K562 (cell line): ENCODE results near the gene FOXN3.

Experiments
- CBX1 ChIP-seq: sonication (generic); IDR thresholded peaks from 2 replicates; pipeline ENCODE4 v1.6.1; 2016; ENCODE audit warnings: antibody characterized with exemption, low read depth, mild to moderate bottlenecking
- CEBPB ChIP-seq: fragments of 450-650 bp; IDR thresholded peaks from 2 replicates; pipeline ENCODE4 v1.6.1; 2016; ENCODE audit warnings: missing genetic modification characterization, missing compliant biosample characterization
- CTCF ChIP-seq, 3 experiments: IDR thresholded peaks in 2 of 3; conservative IDR thresholded peaks in 1 of 3; 2 replicates each; pipeline ENCODE4 v1.5.1; 2011 to 2012; ENCODE audit warnings: low read length in 3 of 3, mild to moderate bottlenecking in 3 of 3, control low read depth in 2 of 3, improper control_type of control experiment in 1 of 3, inconsistent platforms in 1 of 3, low read depth in 1 of 3, mixed read lengths in 1 of 3, moderate library complexity in 1 of 3; ENCODE audit not compliant: insufficient read depth in 2 of 3
- EZH2 ChIP-seq: IDR thresholded peaks from 2 replicates; pipeline ENCODE4 v1.6.1; 2012; ENCODE audit warnings: low read depth, mild to moderate bottlenecking, inconsistent platforms, low read length, borderline replicate concordance
- HINFP ChIP-seq: fragments of 450-650 bp; conservative IDR thresholded peaks from 2 replicates; pipeline ENCODE4 v1.6.1; 2016; ENCODE audit warnings: missing genetic modification characterization, low read depth, mild to moderate bottlenecking, control low read depth, missing compliant biosample characterization
- MAFK ChIP-seq: IDR thresholded peaks from 2 replicates; pipeline ENCODE4 v1.6.1; 2011; ENCODE audit warnings: low read length, improper control_type of control experiment
- MTF1 ChIP-seq: fragments of 250-450 bp; sonication (Bioruptor Pico); IDR thresholded peaks from 2 replicates; pipeline ENCODE4 v1.9.0; 2021; ENCODE audit warnings: moderate library complexity, mild to moderate bottlenecking, inconsistent platforms, borderline replicate concordance
- ZBTB8A ChIP-seq: fragments of 450-650 bp; IDR thresholded peaks from 2 replicates; pipeline ENCODE4 v1.6.1; 2018; ENCODE audit warnings: mild to moderate bottlenecking, moderate library complexity; ENCODE audit not compliant: partially characterized antibody
- TF ChIP-seq, protein P1 (sequence below): sonication (generic); formaldehyde crosslinking; IDR thresholded peaks from 2 replicates; pipeline ENCODE4 v1.8.0; 2022; ENCODE audit warnings: mild to moderate bottlenecking, missing genetic modification reagents, borderline replicate concordance

DNA sequence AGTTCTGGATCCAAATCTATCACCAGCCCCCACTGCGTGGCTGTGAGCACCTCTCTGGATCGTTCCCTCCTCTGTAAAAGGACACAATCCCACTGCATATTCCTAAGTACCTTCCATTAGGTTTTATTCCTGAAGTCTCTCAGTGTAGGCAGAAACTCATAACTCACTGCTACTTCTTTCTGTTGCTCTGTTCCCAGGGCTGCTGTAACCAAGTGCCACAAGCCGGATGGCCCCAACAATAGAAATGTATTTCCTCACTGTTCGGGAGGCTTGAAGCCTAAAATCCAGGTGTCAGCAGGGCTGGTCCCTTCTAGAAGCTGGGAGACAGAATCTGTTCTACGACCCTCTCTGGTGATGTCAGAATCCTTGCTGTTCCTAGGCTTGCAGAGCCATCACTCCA, 24.9 kb downstream of the FOXN3 start:
- TF ChIP-seq CTCF (IDR thresholded peaks at IDR 0.05 in 2 of 3, conservative IDR thresholded peaks at IDR 0.05 in 1 of 3; ENCODE audit: insufficient read depth in 2 of 3, low read depth in 1 of 3, low read length in 3 of 3) = no peak
- no peak for TF ChIP-seq CEBPB
- no peak for TF ChIP-seq CBX1
- TF ChIP-seq, protein P1, sequence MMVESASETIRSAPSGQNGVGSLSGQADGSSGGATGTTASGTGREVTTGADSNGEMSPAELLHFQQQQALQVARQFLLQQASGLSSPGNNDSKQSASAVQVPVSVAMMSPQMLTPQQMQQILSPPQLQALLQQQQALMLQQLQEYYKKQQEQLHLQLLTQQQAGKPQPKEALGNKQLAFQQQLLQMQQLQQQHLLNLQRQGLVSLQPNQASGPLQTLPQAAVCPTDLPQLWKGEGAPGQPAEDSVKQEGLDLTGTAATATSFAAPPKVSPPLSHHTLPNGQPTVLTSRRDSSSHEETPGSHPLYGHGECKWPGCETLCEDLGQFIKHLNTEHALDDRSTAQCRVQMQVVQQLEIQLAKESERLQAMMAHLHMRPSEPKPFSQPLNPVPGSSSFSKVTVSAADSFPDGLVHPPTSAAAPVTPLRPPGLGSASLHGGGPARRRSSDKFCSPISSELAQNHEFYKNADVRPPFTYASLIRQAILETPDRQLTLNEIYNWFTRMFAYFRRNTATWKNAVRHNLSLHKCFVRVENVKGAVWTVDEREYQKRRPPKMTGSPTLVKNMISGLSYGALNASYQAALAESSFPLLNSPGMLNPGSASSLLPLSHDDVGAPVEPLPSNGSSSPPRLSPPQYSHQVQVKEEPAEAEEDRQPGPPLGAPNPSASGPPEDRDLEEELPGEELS (CRISPR knock-in tag) = no peak
- no peak for TF ChIP-seq MAFK
- no peak for TF ChIP-seq MTF1 (CRISPR knock-in tag)
- no peak for TF ChIP-seq HINFP (tag)
- no peak for TF ChIP-seq ZBTB8A
- no peak for TF ChIP-seq EZH2
